ENCODE results near the gene ZNRF3. TPM values are rescaled to one million over a fixed set of nuclear protein-coding genes. Genes with fewer than 3 reads are reported as not detected.

The ZNRF3 gene
- total and polyA plus RNA-seq, 2 experiments from 2014 or later: 11.1 to 32.2 TPM

GRCh38 chr22:28838971-28839370 is 44.4 kb upstream of the ZNRF3 start:
- DNase-seq (ENCODE audit: low spot score) (no peak), ATAC-seq (no peak)
- Histone ChIP-seq H3K27me3 (ENCODE audit: insufficient read depth) (no peaks in the 10 kb centered on the region), H3K9me2 (ENCODE audit: insufficient read depth) (no peaks in the 10 kb centered on the region), H3K27ac (ENCODE audit: low read depth) (no peak overlapping the region), H3K4me2 (no peak overlapping the region), H3K79me2 (replicated peaks; ENCODE audit: insufficient read depth) (no peaks in the 10 kb centered on the region), H3F3A (replicated peaks; ENCODE audit: low read depth) (no peaks in the 10 kb centered on the region; the same call in 1 of the 2 replicates), H2AFZ (no peak overlapping the region), H3K36me3 (ENCODE audit: insufficient read depth) (no peaks in the 10 kb centered on the region), H3K4me3 (no peak overlapping the region), H3K4me1 (ENCODE audit: insufficient read depth) (no peaks in the 10 kb centered on the region), H4K20me1 (replicated peaks; ENCODE audit: insufficient read depth) (no peaks in the 10 kb centered on the region)
- no peak overlapping the region for H3K27ac Mint-ChIP-seq
- H3K4me1 Mint-ChIP-seq: no peaks in the 10 kb centered on the region; the same call in 2 of the 3 replicates
- H3K4me3 Mint-ChIP-seq: no peak overlapping the region
- H3K36me3 Mint-ChIP-seq (ENCODE audit: low read depth): no peaks in the 10 kb centered on the region
- TF ChIP-seq ETS1 (IDR thresholded peaks at IDR 0.05) (no peak), ZNF462 (CRISPR knock-in tag; IDR thresholded peaks at IDR 0.05) (no peak), NANOG (IDR thresholded peaks at IDR 0.05; ENCODE audit: borderline replicate concordance) (no peak), EZH2phosphoT487 (IDR thresholded peaks at IDR 0.05; ENCODE audit: unreplicated experiment) (no peak), ZNF331 (CRISPR knock-in tag; IDR thresholded peaks at IDR 0.05; ENCODE audit: low read depth) (no peak), POLR2AphosphoS5 (IDR thresholded peaks at IDR 0.05; ENCODE audit: low read depth) (no peak), STAT1 (IDR thresholded peaks at IDR 0.05; ENCODE audit: unreplicated experiment) (no peak), ZNF114 (CRISPR knock-in tag; IDR thresholded peaks at IDR 0.05) (no peak), JUNB (IDR thresholded peaks at IDR 0.05; ENCODE audit: unreplicated experiment) (no peak)
- no peaks in the 10 kb centered on the region; the same call in 2 of the 3 replicates for H3K9me3 Mint-ChIP-seq
- peaks cover 7% of the 10 kb centered on the region for H3K27me3 Mint-ChIP-seq (ENCODE audit: insufficient read depth, low read depth, poor library complexity)
